NCI-H2227 treated with DMSO at 0.1 percent for 48 hours (cell line): ENCODE results near the gene FCAMR.

Source experiments
- DNase-seq: peaks from one replicate; lab custom pipeline; 2025; lab: John Stamatoyannopoulos, UW

The FCAMR gene

DNA sequence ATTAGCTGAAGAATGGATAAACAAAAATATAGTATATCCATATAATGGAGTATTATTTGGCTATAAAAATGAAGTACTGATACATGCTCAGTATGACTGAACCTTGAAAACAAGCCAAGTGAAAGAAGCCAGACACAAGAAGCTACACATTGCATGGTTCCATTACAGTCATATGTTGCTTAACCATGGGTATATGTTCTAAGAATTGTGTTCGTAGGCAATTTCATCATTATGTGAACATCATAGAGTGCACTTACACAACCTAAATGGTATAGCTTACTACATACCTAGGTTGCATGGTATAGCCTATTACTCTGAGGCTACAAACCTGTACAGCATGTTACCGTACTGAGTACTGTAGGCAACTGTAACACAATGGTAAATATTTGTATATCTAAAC is 28.6 kb upstream of the FCAMR start:
- DNase-seq, result no peak

DNA sequence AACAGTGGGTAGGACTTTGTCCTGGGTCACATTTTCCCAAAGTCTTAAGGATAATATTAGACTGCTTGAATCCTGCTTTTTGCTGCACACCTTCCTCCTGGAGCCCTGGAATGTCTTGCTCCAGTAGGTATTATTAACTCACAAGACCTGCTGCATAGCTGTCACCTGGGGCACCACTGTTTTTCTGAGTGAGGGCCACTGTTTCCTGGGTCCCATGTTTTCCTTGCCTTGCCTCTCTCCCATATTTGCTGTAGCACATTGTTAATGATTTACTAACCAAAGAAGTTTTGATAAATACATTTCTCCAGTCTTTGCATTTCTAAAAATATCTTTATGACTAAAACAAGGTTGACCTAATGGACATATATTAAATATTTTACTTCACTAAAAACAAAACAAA is 22.5 kb upstream of the FCAMR start:
- DNase-seq, result no peak

DNA sequence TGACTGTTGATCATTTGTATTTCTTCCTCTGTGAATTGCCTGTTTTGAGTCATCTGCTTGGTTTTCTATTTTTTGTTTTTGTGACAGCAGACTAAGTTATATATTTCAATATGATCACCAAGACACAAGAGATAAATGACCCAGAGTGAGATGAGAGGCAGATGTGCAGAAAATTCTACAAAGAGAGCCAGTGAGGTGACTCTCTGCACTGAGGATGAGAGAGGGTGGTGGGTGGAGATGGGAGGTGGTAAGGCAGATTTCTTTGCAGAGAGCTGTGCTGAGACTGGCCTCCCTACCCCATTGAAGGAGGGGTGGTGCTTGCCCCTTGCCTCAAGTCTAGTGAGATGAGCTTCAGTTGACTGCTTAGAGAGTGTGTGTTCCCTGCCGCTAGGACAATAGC is 17.6 kb upstream of the FCAMR start:
- DNase-seq, result no peak

DNA sequence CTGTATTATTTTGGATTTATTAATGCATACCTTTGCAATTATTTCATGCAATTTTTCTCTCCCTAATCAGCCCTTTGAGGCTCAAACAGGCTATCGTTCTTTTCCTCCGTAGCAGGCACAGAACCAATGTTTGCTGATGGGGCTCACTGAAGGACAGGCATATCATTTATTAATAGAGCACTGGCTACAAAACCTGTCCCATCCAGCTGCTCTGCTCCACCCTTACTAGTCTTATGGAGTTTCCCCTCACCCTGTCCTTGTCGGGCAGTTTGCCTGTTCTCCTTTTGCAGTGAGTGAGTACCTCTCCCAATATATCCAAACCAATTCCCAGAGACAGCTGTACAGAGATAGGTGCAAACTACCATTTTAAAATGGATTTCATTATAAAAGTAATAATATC is 16.6 kb upstream of the FCAMR start:
- no peak for DNase-seq

DNA sequence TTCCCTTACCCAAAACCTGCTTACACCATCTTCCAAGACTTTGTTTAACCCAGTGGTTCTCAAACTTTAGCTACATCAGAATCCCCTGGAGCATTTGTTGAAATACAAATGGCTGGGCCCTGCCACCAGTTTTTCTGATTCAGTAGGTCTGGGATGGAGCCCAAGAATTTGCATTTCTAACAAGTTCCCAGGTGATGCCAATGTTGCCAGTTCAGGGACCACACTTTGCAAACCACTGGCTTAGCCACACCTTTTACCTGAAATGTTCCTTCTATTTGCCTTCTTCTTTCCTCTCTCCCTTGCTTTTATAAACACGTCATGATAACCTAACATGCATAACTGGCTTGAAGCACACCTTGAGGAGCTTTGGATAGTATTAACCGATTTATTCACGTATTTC is 16.1 kb upstream of the FCAMR start:
- no peak for DNase-seq

DNA sequence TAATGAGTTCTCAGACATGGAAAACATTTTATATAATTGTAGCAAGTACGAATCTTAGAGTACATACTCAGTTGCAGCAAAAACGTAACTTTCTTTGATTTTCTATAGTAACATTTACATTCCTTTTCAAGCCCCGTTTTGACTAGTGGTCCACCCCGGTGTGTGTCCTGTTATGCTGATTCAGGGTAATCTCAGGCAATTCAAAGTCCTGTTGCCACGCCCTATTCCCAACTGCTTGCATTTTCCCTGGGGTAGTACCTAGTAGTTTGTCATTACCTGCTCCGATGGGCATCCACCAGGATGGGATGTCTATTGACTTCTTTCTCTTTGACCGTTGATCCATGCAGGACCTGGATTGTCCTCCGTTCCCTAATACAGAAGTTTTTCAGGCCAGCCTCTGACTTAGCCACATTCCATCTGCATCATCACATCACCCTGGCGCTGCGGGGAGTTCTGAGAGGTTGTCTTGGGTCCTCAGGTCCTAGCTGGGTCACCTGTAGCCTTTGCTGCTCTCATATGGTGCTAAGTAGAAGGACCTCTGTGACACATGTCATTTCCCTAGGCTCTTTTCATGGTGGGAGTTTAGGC is 15.0 kb upstream of the FCAMR start:
- DNase-seq, result no peak

DNA sequence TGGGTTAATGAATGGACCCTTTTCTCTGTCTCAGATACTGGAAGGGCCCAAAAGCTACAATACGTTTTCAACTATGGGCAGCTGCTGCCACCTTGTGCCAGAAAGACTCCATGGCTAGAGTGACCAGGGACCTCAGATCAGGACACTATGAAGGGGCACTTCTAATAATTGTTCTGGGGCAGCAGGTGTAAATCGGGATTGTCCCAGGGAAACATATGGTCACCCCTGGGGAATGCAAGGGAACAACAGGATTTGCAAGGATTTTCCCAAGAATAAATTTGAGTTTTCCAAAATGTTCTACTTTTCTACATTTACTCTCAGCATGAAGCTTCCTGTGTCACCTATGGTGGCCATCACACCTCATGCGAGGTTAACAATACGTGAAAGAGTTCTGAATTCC is 12.0 kb upstream of the FCAMR start:
- DNase-seq, result no peak

DNA sequence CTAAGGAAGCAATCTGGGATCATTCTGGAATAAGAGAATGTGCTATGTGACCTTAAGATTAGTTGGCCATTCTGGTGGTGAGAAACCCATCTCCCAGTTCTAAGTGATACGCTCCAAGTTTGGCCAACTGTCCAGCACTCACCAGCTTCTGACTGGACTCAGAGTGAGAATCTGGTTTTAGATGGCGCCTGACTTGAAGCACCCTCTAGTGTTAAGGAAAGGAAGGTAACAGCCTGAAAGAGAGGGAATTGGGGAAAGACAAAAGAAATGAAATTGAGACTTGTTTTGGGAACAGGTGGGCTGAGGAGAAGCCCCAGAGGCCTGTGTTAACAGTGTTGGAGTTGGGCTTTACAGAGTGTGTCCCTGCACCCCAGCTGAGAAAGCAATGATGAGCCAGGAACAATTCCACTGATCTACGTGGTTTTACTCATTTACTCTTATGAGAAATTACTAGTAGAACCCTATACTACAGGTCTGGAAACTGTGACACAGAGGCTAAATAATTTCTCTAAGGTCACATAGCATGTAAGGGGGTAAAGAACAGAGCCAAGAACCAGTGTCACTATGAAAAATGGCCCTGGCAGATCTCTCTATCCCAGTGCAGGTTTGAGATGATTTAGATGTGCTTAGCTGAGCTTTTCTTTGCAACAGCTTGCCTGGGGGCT is 9.3 kb upstream of the FCAMR start:
- no peak for DNase-seq

DNA sequence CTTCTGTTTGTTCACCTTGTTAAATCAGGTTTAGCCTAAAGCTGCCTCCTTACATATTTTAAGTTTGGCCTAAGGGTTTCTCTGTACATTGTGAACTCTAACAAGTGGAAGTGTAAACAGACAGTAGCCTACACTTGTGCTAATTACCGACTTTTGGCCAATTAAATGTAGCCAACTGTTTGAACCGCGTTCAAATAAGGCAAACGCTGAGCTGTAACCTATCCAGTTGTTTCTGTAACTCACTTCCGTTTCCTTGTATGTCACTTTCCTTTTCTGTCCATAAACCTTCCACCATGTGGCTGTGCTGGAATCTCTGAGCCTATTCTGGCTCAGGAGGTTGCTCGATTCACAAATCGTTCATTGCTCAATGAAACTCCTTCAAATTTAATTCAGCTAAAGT is 8.0 kb upstream of the FCAMR start:
- DNase-seq, result no peak

DNA sequence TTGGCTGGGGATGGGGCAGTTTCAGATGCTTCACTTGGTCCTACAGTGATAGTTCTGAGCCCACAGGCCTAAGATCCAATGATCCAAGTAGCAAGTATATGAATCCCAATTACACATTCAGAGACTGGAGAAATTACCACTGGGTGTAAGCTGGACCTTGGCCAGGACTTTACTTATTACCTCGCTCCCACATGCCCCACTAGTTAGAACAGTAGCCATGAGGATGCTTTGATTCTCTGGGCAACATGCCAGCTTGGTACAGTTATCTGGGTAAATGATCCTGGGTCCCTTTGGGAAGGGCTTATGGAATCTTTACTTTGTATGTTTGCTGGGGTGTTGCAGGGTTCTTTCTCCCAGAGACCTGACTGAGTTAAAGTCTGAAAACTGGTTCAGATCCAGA is 5.0 kb upstream of the FCAMR start:
- DNase-seq, result no peak

DNA sequence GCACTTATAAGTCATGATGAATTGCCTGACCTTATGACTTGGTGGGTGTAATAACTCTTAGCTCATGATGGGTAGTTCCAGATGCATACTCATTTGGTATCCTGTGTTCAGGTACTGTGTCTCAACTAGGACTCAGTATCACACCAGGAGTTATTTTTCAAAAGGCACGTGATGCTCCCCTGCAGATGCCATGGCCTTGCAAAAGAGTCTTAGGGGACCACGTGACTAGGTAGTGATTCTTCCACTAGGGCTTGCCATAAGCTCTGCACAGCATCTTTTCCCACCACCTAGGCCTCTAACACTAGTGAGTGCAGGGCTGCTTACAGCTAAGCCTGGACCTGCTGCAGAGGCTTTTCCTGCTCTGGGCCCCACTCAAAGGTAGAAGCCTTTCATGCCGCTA is 3.9 kb upstream of the FCAMR start:
- no peak for DNase-seq

DNA sequence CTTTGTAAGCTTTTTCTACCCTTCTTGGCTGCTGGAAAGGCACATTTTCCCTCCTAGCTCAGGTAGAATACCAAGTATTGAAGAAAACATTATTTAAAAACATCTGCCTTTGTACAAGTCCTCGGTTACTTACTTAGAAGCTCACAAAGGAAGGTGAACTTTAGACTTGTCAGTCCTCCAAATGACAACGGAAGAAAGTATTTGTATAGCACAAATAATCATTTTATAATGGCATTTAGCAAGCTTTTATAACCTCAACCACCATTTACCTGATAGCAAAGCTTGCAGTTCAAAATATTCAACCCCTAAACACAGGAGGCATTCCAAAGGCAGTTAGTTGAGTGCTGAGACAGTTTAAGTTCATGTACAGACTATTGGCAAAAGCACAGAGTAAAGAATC is 2.5 kb upstream of the FCAMR start:
- no peak for DNase-seq

DNA sequence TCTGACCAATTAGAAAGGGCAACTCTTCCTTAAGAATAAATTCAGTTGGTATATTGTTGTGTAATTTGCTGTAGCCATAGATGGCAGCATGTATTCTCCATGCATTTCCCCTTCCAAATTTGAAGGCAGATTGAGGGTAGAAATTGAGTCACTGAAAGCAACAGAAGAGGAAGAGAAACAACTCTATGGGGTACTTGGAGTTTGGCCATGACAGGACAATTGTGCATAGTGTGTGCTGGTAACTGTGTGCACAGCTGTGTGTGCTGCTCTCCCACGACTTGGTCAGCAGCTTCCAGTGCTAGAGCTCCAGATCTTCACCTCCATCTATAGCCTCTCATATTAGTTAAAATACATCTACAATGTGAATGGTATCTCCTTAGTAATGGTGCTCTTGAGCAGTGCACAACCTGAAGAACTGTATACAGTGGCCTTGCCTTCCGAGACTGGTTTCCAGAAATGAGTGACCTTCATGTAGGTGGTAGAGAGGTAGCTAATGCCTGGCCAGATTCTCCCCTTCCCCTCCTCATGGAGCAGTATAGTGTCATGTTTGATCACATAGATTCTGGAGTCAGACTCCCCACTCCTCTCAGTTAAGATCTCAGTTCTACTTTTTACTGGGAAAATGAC is 882 bp upstream of the FCAMR start:
- no peak for DNase-seq

DNA sequence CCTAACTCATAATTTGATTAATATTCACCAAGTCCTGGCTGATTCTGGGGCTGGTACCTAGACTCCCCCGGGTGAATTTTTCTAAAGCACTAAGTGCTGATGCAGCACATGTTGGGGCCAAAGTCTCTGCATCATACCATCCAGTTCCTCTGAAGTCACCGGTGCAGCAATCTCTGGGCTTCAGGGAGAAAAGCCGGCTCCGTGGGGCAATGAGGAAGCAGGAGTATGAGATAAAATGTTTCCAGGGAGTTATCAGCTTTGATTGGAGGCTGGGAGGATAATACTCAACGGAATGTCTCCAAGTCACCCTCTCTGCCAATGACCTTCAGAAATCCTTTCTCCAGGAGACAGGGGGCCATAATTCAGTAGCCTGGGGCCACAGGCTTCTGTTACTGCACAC is 1.2 kb downstream of the FCAMR start:
- DNase-seq, result no peak

DNA sequence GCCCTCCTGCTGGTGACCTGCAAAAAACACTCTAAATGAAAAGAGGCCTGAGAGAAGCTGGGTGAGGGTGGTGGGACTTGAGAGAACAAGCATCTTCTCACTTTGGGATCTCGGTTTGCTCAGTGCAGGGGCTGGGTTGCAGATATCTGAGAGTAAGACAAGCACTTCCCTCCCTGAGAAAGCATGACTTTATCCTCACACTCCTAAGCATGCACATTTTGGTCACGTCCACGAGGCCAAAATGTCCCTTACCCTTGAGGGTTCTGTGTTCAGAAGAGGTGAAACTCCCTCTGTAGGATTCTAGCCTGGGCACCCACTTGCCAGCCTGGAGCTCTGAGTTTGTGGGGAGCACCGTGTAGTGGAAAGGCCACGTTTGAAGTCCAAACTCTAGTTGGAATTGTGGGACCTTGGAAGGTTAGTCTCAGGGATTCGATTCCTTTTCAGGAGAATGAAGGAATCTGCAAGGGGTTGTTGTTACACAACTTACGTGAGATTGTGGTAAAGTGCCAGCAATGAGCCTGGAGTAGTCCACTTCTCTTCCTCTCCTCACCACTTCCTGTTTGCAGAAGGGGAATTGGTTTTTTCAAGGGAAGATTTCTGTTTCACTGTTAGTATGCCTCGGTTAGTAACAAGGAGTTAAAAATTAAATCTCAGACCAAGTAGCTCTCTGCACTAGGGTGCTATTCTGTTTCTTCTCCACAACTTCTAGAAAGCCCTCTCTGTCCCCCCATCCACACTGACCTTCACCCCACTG is 3.0 kb downstream of the FCAMR start:
- no peak for DNase-seq

DNA sequence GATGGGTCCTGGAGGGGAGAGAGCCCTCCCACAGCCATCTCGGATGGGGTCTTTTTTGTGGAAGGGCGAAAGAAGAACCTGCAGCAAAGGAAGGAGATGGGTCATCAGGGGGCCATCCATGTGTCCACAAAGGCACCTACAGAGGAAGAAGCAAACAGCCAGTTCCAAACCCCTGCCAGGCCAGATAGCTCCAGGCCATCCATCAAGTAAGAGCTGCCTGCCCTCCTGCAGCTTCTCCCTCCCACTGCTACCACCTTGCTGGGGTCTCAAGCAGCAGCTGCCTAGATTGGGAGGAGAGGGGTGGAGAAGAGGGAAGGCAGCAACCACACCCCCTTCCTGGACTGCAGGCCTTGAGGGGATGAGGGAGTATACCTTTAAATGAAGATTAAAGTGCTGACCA is 4.5 kb downstream of the FCAMR start:
- no peak for DNase-seq

DNA sequence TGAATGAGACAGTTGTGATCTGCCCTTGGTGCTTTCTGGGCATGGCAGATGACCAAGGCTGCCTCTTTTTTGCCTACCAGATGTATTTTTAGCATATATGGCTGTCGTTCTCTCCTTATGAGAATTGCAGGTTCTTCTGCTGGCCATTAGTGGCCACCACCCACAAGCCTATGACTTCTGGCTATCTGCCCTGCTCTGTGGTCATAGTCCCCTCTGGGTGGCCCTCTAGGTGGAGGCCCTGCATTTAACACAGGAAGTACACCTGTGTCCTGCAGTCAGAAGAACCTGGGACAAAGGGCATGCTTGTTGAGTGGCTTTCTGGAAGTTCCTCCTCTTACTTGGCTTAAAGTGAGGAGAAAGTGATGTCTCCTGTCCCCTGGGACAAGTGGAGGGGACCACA is 6.5 kb downstream of the FCAMR start:
- DNase-seq, result no peak

DNA sequence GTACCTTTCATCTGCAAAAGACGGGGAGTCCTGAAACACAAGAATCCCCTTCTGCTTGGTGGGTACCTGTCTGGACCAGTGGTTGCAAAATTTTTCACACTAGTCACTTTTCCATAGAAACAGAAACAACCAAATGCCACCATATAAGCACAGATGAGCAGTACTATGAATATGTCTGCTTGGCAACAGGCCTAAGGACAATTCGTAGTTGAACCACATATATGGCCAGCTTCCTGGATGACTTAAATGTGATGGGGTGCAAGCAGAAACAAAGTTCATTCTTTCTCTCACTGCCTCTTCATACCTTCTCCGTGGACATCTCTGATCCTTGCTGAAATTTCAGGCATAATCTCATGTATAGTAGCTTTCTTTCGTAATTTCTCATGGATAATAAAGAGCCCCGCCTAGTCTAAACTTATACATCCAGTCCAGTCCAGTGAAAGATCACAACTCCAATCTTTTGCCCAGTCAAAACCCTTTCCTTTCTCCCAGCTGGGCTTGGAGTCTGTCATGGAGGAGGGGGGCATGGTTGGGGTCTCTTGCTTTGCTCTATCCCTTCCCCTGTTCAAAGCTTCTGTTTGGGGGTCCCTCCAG is 7.0 kb downstream of the FCAMR start:
- DNase-seq, result no peak

DNA sequence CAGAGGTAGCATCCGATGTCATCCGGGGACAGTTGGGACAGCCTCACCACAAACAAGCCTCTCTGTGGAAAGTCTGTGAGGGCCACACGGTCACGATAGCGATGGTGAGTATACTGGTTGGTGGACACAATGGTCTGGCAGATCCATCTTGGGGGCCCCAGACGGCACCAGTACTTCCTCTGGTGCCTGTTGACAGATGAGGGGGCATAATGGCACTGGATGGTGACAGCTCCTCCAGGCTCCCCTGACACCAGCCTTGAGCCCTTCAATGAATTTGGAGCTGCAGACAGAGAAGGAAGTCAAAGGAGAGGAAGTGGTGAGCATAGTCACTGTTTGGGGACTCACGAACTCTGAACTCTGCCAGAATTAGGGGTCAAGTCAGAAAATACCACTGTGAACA is 8.0 kb downstream of the FCAMR start:
- no peak for DNase-seq

DNA sequence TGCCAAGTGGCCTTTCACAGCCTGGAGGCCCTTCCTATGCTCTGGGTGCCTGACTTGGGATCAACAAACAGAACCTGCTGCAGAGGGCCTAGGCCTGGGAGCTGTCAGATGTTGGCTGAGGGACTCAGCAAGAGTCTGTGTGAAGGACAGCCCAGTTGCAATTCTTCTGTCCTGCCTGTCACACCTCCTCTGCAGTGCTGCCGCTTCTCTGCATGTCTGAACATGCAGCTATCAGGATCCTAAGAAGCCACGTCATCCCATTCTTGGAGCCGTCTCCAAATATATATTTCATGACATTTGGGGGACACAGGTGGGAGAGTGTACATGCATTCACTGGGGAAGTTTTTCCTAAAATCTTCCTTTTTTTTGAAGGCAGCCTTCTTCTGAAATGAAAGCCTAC is 8.6 kb downstream of the FCAMR start:
- no peak for DNase-seq

DNA sequence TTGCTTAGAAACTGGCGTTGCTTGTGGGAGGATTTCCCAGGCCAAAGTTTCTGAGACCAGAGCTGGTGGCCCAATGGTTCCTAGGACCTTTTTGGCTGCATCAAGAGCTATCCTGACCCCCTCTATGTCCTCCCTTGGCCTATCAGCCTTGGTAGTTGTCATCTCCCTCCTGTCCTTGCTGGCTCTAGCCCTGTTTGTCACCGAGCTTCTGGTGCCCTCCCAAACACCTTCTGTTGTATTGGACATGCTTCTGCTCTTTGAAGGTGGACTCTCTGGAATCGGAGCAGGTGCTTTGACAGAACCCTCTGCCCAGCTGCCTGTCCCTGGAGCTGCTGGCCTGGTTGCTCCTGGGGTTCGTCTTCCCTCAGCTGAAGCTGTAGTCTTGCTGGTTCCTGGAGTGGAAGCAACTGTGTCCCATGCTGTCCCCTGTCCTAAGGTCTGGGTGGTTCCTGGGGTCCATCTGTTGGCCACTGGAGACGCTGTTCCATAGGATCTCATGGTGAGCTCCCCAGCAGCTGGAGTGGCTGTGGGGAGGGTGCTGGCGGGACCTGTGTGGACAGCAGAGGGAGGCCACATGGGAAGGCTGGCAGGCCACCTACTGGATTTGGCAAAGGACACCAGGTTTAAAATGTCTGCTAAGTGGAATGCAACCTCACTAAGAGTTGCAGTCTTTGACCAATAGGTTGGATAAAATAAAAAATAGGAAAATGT is 9.4 kb downstream of the FCAMR start:
- DNase-seq, result no peak

DNA sequence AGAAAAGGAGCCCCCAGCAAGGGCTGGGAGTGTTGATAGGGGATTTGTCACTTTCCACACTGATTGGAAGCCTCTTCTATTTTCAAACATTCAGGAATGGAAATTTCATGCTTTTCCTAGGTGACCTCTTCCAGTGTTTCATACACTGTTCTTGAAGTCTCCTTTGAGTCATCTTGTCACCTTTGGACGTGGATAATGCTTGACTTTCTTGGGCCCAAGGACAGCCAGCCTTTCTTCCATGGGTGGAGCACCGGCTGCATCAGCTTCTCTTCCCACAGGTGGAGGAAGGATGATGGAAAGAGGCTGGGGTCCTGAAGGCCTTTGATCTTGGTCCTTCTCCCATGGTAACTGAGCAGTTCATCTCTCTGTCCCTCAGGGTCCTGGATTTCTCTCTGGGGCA is 12.1 kb downstream of the FCAMR start:
- no peak for DNase-seq
